ENCODE results near the gene BRMS1. TPM values are rescaled to one million over a fixed set of nuclear protein-coding genes. Genes with fewer than 3 reads are reported as not detected.

The BRMS1 gene
- total RNA-seq, 2 experiments from 2014 or later = 53.2 to 57.1 TPM

- Mint-ChIP-seq H3K4me1 (ENCODE audit: low read depth) (peaks cover 60% of the 10 kb centered on the region), H3K36me3 (ENCODE audit: low read depth) (peaks cover 22% of the 10 kb centered on the region), H3K4me3 (peak overlapping the region; percentile 96), H3K9me3 (ENCODE audit: insufficient read depth) (no peaks in the 10 kb centered on the region), H3K27me3 (ENCODE audit: low read depth) (peaks cover 2% of the 10 kb centered on the region), H3K27ac (peak overlapping the region; percentile 93)
- POLR2A ChIA-PET = interaction anchor here (2.9 kb wide), 1 partner anchor 31 kb away, joined by 28 read pairs; no protein-coding TSS in a partner anchor
- CTCF ChIA-PET = interaction anchor here (1.7 to 7.6 kb wide), 3 partner anchors 20 to 43 kb away, joined by 6 to 79 read pairs (median 33); no protein-coding TSS in a partner anchor
- DNase-seq = no peak
- ATAC-seq = no peak
These were observed 1.7 kb downstream of the BRMS1 start for GRCh38 chr11:66343176-66343575.

- no peak for DNase-seq
- peaks cover 68% of the 10 kb centered on the region for H3K4me1 Mint-ChIP-seq (ENCODE audit: low read depth)
- no peak overlapping the region for H3K4me3 Mint-ChIP-seq
- no peaks in the 10 kb centered on the region for H3K27me3 Mint-ChIP-seq (ENCODE audit: low read depth)
- no peaks in the 10 kb centered on the region for H3K9me3 Mint-ChIP-seq (ENCODE audit: insufficient read depth)
- POLR2A ChIA-PET = interaction anchor here (1.0 kb wide), 1 partner anchor 25 kb away, joined by 3 read pairs; the partner anchor contains the start of gene CD248
- peak overlapping the region; percentile 50 for H3K27ac Mint-ChIP-seq
- no peak for ATAC-seq
- H3K36me3 Mint-ChIP-seq (ENCODE audit: low read depth) = peaks cover 32% of the 10 kb centered on the region
- CTCF ChIA-PET = interaction anchor here (1.2 to 7.6 kb wide), 2 partner anchors 30 to 48 kb away, joined by 5 to 79 read pairs; no protein-coding TSS in a partner anchor
These were observed 3.3 kb downstream of the BRMS1 start for GRCh38 chr11:66341502-66342126.

GRCh38 chr11:66340596-66341501 is 4.1 kb downstream of the BRMS1 start:
- CTCF ChIA-PET = interaction anchor here (1.0 to 7.6 kb wide), 3 partner anchors 29 to 48 kb away, joined by 5 to 79 read pairs (median 25); no protein-coding TSS in a partner anchor
- Mint-ChIP-seq H3K4me1 (ENCODE audit: low read depth) (peaks cover 66% of the 10 kb centered on the region), H3K9me3 (ENCODE audit: insufficient read depth) (no peaks in the 10 kb centered on the region), H3K27ac (no peak overlapping the region), H3K27me3 (ENCODE audit: low read depth) (no peaks in the 10 kb centered on the region), H3K4me3 (no peak overlapping the region), H3K36me3 (ENCODE audit: low read depth) (peaks cover 34% of the 10 kb centered on the region)
- POLR2A ChIA-PET = no interaction called here
- DNase-seq (no peak), ATAC-seq (no peak)

GRCh38 chr11:66339686-66340483 is 5.0 kb downstream of the BRMS1 start:
- Mint-ChIP-seq H3K36me3 (ENCODE audit: low read depth) (peaks cover 34% of the 10 kb centered on the region), H3K4me3 (no peak overlapping the region), H3K27ac (no peak overlapping the region), H3K9me3 (ENCODE audit: insufficient read depth) (no peaks in the 10 kb centered on the region), H3K4me1 (ENCODE audit: low read depth) (peaks cover 64% of the 10 kb centered on the region), H3K27me3 (ENCODE audit: low read depth) (no peaks in the 10 kb centered on the region)
- ATAC-seq (no peak), DNase-seq (no peak)
- POLR2A ChIA-PET = interaction anchor here (1.2 kb wide), 1 partner anchor 28 kb away, joined by 5 read pairs; no protein-coding TSS in a partner anchor
- CTCF ChIA-PET = interaction anchor here (1.0 to 4.0 kb wide), 2 partner anchors 28 to 49 kb away, joined by 5 to 25 read pairs; no protein-coding TSS in a partner anchor

GRCh38 chr11:66339162-66339675 is 5.7 kb downstream of the BRMS1 start:
- Mint-ChIP-seq H3K4me1 (ENCODE audit: low read depth) (peaks cover 58% of the 10 kb centered on the region), H3K9me3 (ENCODE audit: insufficient read depth) (no peaks in the 10 kb centered on the region), H3K27ac (no peak overlapping the region), H3K36me3 (ENCODE audit: low read depth) (peaks cover 34% of the 10 kb centered on the region), H3K4me3 (no peak overlapping the region), H3K27me3 (ENCODE audit: low read depth) (no peaks in the 10 kb centered on the region)
- POLR2A ChIA-PET = interaction anchor here (1.2 kb wide), 1 partner anchor 27 kb away, joined by 5 read pairs; no protein-coding TSS in a partner anchor
- no peak for ATAC-seq
- no peak for DNase-seq
- CTCF ChIA-PET = interaction anchor here (4.0 kb wide), 1 partner anchor 27 kb away, joined by 25 read pairs; no protein-coding TSS in a partner anchor

- H3K9me3 Mint-ChIP-seq (ENCODE audit: insufficient read depth) = no peaks in the 10 kb centered on the region
- no peak overlapping the region for H3K4me3 Mint-ChIP-seq
- DNase-seq (no peak), ATAC-seq (no peak)
- H3K4me1 Mint-ChIP-seq (ENCODE audit: low read depth) = peaks cover 51% of the 10 kb centered on the region
- peaks cover 34% of the 10 kb centered on the region for H3K36me3 Mint-ChIP-seq (ENCODE audit: low read depth)
- ChIA-PET CTCF (interaction anchor here (0.7 to 4.0 kb wide), 6 partner anchors 10 to 56 kb away, joined by 3 to 25 read pairs (median 3); no protein-coding TSS in a partner anchor), POLR2A (interaction anchor here (1.2 to 1.6 kb wide), 2 partner anchors 26 to 27 kb away, joined by 5 to 7 read pairs; no protein-coding TSS in a partner anchor)
- H3K27ac Mint-ChIP-seq = peak overlapping the region; percentile 52
- no peaks in the 10 kb centered on the region for H3K27me3 Mint-ChIP-seq (ENCODE audit: low read depth)
These were observed 6.4 kb downstream of the BRMS1 start for GRCh38 chr11:66338276-66339161.

- DNase-seq (no peak), ATAC-seq (no peak)
- ChIA-PET CTCF (interaction anchor here (0.7 to 8.7 kb wide), 8 partner anchors 11 to 55 kb away, joined by 3 to 194 read pairs (median 4); partner anchors contain the start of gene YIF1A), POLR2A (interaction anchor here (1.6 kb wide), 1 partner anchor 25 kb away, joined by 7 read pairs; no protein-coding TSS in a partner anchor)
- H3K4me3 Mint-ChIP-seq = peak overlapping the region; percentile 50
- H3K9me3 Mint-ChIP-seq (ENCODE audit: insufficient read depth) = no peaks in the 10 kb centered on the region
- peaks cover 42% of the 10 kb centered on the region for H3K4me1 Mint-ChIP-seq (ENCODE audit: low read depth)
- H3K27ac Mint-ChIP-seq = peak overlapping the region; percentile 80
- H3K36me3 Mint-ChIP-seq (ENCODE audit: low read depth) = peaks cover 34% of the 10 kb centered on the region
- H3K27me3 Mint-ChIP-seq (ENCODE audit: low read depth) = no peaks in the 10 kb centered on the region
These were observed 7.6 kb downstream of the BRMS1 start for GRCh38 chr11:66337103-66337899.

GRCh38 chr11:66336234-66337102 is 8.4 kb downstream of the BRMS1 start, which contains the start of gene RIN1:
Gene RIN1 (minus strand): TSS chr11:66336434. CDS start chr11:66336402, 32 bp downstream.
- Mint-ChIP-seq H3K36me3 (ENCODE audit: low read depth) (peaks cover 28% of the 10 kb centered on the region), H3K27me3 (ENCODE audit: low read depth) (no peaks in the 10 kb centered on the region), H3K4me1 (ENCODE audit: low read depth) (peaks cover 40% of the 10 kb centered on the region), H3K27ac (peak within 1 kb of the TSS; percentile 80), H3K4me3 (peak within 1 kb of the TSS; percentile 50), H3K9me3 (ENCODE audit: insufficient read depth) (no peaks in the 10 kb centered on the region)
- ChIA-PET CTCF (interaction anchor here (0.5 to 8.7 kb wide), 11 partner anchors 8 to 53 kb away, joined by 3 to 194 read pairs (median 5); partner anchors contain the start of genes BRMS1, CD248 and YIF1A), POLR2A (interaction anchor here (0.6 to 3.2 kb wide), 5 partner anchors 10 to 836 kb away, joined by 3 to 25 read pairs (median 9); partner anchors contain the start of gene CD248)
- ATAC-seq = peak; percentile 80
- peak; percentile 82 for DNase-seq

All from activated CD8-positive, alpha-beta T cell treated with anti-CD3 and anti-CD28 coated beads, Interleukin-2, amount 10 ng/mL, durations not matched to agents 7 days and 5 days (primary cell).